ENCODE data around the gene PPM1D. TPM values are rescaled to one million over a fixed set of nuclear protein-coding genes. Genes with fewer than 3 reads are reported as not detected.

PPM1D gene
- total RNA-seq, 1 experiment from 2014 or later = 19.0 TPM

DNA sequence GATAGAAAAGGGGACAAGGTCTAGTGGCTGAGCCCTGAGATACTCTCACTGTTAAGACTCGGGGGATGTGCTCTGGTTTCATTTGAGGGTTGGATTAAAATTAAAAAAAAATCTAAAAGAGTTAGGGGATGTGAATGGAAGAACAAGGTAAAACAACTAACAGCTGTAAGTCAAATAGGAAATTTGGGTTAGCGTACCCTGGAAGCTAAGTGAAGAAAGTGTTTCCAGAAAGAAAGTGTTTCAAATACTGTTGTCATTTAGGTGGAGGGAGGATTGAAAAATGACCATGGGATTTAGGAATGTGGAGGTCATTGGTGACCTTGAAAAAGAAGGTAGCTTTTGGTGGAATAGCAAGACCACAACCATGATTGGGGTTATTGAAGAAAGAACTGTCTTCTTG, 37.7 kb downstream of the PPM1D start:
- Histone ChIP-seq H3K14ac (ENCODE audit: insufficient read depth, low read length) (no peak overlapping the region), H3K4ac (ENCODE audit: low read depth, low read length) (no peak overlapping the region), H3K4me2 (ENCODE audit: insufficient read depth, insufficient read length, low read length) (no peak overlapping the region), H2BK15ac (ENCODE audit: low read depth, low read length) (no peak overlapping the region), H2AK5ac (ENCODE audit: insufficient read length, low read length) (no peak overlapping the region), H2BK12ac (ENCODE audit: insufficient read length, low read depth, low read length) (no peak overlapping the region), H3K27ac (ENCODE audit: insufficient read length, low read depth, low read length) (no peak overlapping the region), H3K9ac (ENCODE audit: extremely low read depth, insufficient read length, low read length) (no peak overlapping the region), H2BK120ac (ENCODE audit: low read depth, low read length, poor library complexity, severe bottlenecking) (no peak overlapping the region), H3K9me3 (ENCODE audit: control insufficient read depth, low read depth, low read length) (no peaks in the 10 kb centered on the region), H4K5ac (ENCODE audit: insufficient read length, low read depth, low read length) (no peak overlapping the region), H3T11ph (ENCODE audit: low read length) (no peak overlapping the region), H3K23me2 (ENCODE audit: insufficient read length, low read depth, low read length, poor library complexity, severe bottlenecking) (no peaks in the 10 kb centered on the region), H3K4me1 (ENCODE audit: insufficient read depth, low read length) (no peaks in the 10 kb centered on the region), H4K20me1 (ENCODE audit: control insufficient read depth, insufficient read depth, insufficient read length) (no peaks in the 10 kb centered on the region), H2BK20ac (ENCODE audit: low read depth, low read length, poor library complexity, severe bottlenecking) (no peak overlapping the region), H3K79me1 (ENCODE audit: insufficient read depth, low read depth, low read length, poor library complexity, severe bottlenecking) (no peaks in the 10 kb centered on the region), H3K79me2 (ENCODE audit: insufficient read depth, low read length) (no peaks in the 10 kb centered on the region), H3K18ac (ENCODE audit: insufficient read length, low read depth, low read length) (no peak overlapping the region), H2AFZ (ENCODE audit: low read length) (no peak overlapping the region), H3K23ac (ENCODE audit: insufficient read length, low read depth, low read length) (no peak overlapping the region), H3K56ac (ENCODE audit: insufficient read length, low read depth, low read length) (no peak overlapping the region), H2BK5ac (ENCODE audit: insufficient read length, low read length) (no peak overlapping the region), H3K27me3 (ENCODE audit: insufficient read depth, low read length) (no peaks in the 10 kb centered on the region), H4K91ac (ENCODE audit: insufficient read length, low read depth, low read length) (no peak overlapping the region), H4K8ac (replicated peaks; ENCODE audit: insufficient read length, low read depth, low read length) (no peak overlapping the region)
- no peak overlapping the region for H3K4me3 Mint-ChIP-seq
- TF ChIP-seq CTCF (conservative IDR thresholded peaks at IDR 0.05) = no peak
- DNase-seq = no peak
- peak overlapping the region in 1 of 3 experiments; percentile 67; a peak in 2 of 7 replicates for H3K27ac Mint-ChIP-seq
- no peaks in the 10 kb centered on the region for H3K27me3 Mint-ChIP-seq (ENCODE audit: low read depth)
- H3K36me3 Mint-ChIP-seq (ENCODE audit: insufficient read depth in 1 of 3, low read depth in 3 of 3) = peaks cover 2 to 33% (median 24%) of the 10 kb centered on the region in 3 experiments
- H3K9me3 Mint-ChIP-seq = no peaks in the 10 kb centered on the region
- H3K4me1 Mint-ChIP-seq = peaks cover 6 to 7% of the 10 kb centered on the region in 2 experiments; a peak in 3 of 4 replicates
- no CpG with 5 or more reads among the region's 2 CpGs for WGBS (ENCODE audit: extremely low coverage, insufficient read length, low lambda C conversion rate)
